HUES48 (cell line): ENCODE measurements around the gene TUT1.
"Not testable (repeated sequence)": the region's sequence is repeated elsewhere in the genome, so short reads cannot be mapped to it uniquely, and the experiment has no call there.

ENCODE experiments used
- H3K27ac ChIP-seq: one replicate; pipeline ENCODE4 v1.7.0; 2013; ENCODE audit warnings: low read depth, low read length, inconsistent platforms
- H3K27me3 ChIP-seq: 2 replicates; pipeline ENCODE4 v1.6.1; 2013; ENCODE audit warnings: mild to moderate bottlenecking, low read length; ENCODE audit not compliant: control insufficient read depth, insufficient read depth
- H3K36me3 ChIP-seq: 2 replicates; pipeline ENCODE4 v1.6.1; 2013; ENCODE audit warnings: low read length; ENCODE audit not compliant: control insufficient read depth, insufficient read depth
- H3K4me1 ChIP-seq: 2 replicates; pipeline ENCODE4 v1.6.1; 2013; ENCODE audit warnings: mild to moderate bottlenecking, low read length; ENCODE audit not compliant: control insufficient read depth, insufficient read depth
- H3K4me3 ChIP-seq: 2 replicates; pipeline ENCODE4 v1.5.1; 2013; ENCODE audit warnings: mild to moderate bottlenecking, low read depth, low read length
- H3K9ac ChIP-seq: 2 replicates; pipeline ENCODE4 v1.6.1; 2013; ENCODE audit warnings: mild to moderate bottlenecking, low read depth, low read length, moderate library complexity
- H3K9me3 ChIP-seq: 2 replicates; pipeline ENCODE4 v1.6.1; 2013; ENCODE audit warnings: low read length; ENCODE audit not compliant: control insufficient read depth, insufficient read depth

The TUT1 gene, protein sequence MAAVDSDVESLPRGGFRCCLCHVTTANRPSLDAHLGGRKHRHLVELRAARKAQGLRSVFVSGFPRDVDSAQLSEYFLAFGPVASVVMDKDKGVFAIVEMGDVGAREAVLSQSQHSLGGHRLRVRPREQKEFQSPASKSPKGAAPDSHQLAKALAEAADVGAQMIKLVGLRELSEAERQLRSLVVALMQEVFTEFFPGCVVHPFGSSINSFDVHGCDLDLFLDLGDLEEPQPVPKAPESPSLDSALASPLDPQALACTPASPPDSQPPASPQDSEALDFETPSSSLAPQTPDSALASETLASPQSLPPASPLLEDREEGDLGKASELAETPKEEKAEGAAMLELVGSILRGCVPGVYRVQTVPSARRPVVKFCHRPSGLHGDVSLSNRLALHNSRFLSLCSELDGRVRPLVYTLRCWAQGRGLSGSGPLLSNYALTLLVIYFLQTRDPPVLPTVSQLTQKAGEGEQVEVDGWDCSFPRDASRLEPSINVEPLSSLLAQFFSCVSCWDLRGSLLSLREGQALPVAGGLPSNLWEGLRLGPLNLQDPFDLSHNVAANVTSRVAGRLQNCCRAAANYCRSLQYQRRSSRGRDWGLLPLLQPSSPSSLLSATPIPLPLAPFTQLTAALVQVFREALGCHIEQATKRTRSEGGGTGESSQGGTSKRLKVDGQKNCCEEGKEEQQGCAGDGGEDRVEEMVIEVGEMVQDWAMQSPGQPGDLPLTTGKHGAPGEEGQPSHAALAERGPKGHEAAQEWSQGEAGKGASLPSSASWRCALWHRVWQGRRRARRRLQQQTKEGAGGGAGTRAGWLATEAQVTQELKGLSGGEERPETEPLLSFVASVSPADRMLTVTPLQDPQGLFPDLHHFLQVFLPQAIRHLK

DNA sequence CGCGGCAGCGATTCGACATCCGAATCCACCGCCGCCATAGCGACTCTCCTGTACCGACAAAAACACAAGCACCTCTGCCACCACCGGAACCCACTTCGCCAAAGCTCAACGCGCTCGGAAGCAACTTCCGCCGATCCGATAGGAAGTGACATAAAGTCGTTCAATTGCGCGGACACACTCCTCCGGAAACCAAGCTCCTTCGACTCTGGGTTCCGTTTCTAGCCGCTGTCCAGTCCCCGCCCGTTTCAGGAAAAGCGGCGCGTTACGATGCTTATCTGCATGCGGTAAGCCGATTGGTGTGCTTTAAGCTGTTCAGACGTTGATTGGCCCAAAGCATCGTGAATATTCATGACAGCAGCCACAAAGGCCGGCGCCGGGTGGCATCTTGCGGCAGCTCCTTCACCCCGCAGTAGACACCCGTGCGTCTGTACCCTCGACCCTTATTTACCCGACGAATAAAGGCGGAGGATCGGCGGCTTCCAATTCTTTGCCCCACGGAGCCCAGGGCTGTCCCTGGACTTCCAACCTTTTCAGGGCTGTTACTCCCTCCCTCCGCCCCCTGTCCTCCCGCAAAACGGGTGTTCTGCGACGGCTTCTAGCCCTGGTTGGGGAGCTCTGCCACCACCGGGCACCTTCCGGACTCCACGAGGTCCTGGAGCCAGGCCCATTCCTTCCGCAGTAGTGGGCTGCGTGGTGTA lies at the start of gene TUT1:
TSS of gene TUT1 (minus strand) at position 76 of the 698 bp plus-strand sequence. CDS start at position 38, 38 bp downstream.
- H3K9ac ChIP-seq: peak within 1 kb of the TSS; percentile 82
- H3K27ac ChIP-seq: peak within 1 kb of the TSS; percentile 94
- no peaks in the 10 kb centered on the region for H3K9me3 ChIP-seq
- peak within 1 kb of the TSS; percentile 88 for H3K4me3 ChIP-seq
- peaks cover 54% of the 10 kb centered on the region for H3K36me3 ChIP-seq
- peaks cover 9% of the 10 kb centered on the region; the same call in 1 of the 2 replicates for H3K4me1 ChIP-seq
- no peaks in the 10 kb centered on the region for H3K27me3 ChIP-seq

DNA sequence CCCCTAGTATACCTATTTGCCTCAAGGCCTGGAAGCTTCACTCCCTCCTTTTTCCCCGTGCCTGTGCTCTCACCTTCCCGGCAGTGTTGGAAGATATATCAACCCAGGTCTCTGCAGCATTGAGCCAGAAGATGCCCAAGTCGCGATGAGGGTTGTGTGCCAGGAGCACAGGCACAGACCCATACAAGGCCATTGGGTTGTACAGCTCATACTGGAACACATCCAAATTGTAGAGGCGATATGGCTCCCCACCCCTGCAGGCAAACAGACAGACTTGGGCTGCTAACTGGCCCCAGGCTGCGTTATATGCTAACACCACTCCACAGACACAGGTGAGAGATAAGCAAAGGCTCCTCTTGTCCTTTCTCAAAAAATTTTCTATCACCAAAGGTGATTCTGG lies 41.2 kb upstream of the TUT1 start:
- Histone ChIP-seq H3K9me3 (no peaks in the 10 kb centered on the region), H3K9ac (no peak overlapping the region), H3K27me3 (no peaks in the 10 kb centered on the region), H3K4me3 (no peak overlapping the region), H3K36me3 (peaks cover 94% of the 10 kb centered on the region), H3K4me1 (no peaks in the 10 kb centered on the region), H3K27ac (no peak overlapping the region)

DNA sequence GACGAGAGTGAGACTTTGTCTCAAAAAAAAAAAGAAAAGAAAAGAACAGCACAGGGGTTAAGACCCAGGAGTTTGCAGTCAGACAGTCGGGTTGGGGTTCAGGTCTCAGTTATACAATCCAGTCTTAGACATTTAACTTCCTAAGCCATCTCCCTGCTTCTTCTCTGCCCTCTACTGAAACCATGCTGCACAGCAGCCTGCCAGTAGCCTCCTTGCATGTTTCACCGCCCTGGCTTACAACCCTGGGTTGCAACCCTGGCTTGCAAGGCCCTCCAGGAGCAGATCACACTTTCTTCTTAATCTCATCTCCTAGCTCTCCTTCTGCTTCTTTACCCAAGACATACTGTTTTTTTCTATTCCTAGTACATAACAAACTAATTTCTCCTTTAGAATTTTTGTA lies 36.4 kb upstream of the TUT1 start:
- H3K9ac ChIP-seq: no peak overlapping the region
- no peaks in the 10 kb centered on the region for H3K27me3 ChIP-seq
- H3K9me3 ChIP-seq: no peaks in the 10 kb centered on the region
- H3K4me1 ChIP-seq: no peaks in the 10 kb centered on the region
- peaks cover 81% of the 10 kb centered on the region for H3K36me3 ChIP-seq
- no peak overlapping the region for H3K27ac ChIP-seq
- no peak overlapping the region for H3K4me3 ChIP-seq

DNA sequence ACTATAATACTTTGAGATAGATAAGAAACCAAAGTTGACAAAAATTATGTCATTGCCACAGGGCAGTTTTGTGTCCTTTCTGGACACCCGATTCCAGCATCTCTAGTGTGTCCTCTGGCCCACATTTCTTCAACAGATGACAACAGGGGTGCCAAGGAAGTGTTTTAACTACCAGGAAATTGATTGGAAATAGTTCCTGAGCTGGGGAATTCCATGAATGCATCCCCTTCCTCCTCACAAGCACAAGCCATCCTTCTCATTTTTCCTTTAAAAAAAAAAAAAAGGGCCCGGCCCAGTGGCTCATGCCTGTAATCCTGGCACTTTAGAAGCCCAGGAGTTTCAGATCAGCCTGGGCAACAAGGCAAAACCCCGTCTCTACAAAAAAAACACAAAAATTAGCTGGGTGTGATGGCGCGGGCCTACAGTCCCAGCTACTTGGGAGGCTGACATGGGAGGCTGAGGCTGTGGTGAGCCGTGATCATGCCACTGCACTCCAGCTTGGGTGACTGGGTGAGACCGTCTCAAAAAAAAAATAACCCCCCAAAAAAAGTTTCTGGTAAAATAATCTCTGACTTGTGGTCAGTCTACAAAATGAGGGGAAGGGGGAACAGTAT lies 31.3 kb upstream of the TUT1 start:
- Histone ChIP-seq H3K36me3 (peaks cover 32% of the 10 kb centered on the region), H3K9me3 (no peaks in the 10 kb centered on the region), H3K4me1 (peaks cover 9% of the 10 kb centered on the region; the same call in 1 of the 2 replicates), H3K27ac (peak overlapping the region; percentile 95), H3K27me3 (no peaks in the 10 kb centered on the region), H3K9ac (peak overlapping the region; percentile 23; the same call in 1 of the 2 replicates), H3K4me3 (peak overlapping the region; percentile 87)

GRCh38 chr11:62621567-62622470 lies 30.5 kb upstream of the TUT1 start, which contains the start of gene B3GAT3:
Gene B3GAT3, minus strand, starts transcription at chr11:62621986. Its CDS starts 39 bp downstream, at chr11:62621947.
- Histone ChIP-seq H3K4me1 (peaks cover 9% of the 10 kb centered on the region; the same call in 1 of the 2 replicates), H3K27me3 (no peaks in the 10 kb centered on the region), H3K9me3 (no peaks in the 10 kb centered on the region), H3K27ac (peak within 1 kb of the TSS; percentile 95), H3K9ac (peak within 1 kb of the TSS; percentile 78), H3K36me3 (peaks cover 29% of the 10 kb centered on the region), H3K4me3 (peak within 1 kb of the TSS; percentile 87)

DNA sequence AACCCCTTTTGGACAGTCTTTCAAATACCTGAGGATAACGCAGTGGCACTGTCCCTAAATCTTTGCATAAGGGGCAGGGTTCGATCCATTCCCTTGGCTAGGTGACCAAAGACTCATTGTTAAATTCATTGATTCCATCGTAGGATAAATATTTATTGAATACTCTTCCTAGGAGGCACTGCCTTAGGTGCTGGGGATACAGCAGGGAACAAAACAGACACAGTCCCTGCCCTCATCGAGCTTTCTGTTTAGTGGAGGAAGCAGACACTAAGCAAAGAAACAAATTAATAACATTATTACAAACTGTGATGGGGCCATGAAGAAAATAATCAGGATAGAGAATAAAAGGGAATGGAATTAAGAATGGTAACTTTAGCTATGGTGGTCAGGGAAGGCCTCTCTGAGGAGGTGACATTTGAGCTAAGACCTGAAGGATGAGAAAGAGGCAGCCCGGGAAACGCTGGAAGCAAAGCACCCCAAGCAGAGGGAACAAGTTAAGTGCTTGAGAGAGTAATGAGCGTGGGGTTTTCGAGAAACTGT lies 29.8 kb upstream of the TUT1 start:
- Histone ChIP-seq H3K4me3 (peak overlapping the region; percentile 87), H3K36me3 (peaks cover 22% of the 10 kb centered on the region), H3K9me3 (no peaks in the 10 kb centered on the region)

GRCh38 chr11:62616957-62617356 lies 25.6 kb upstream of the TUT1 start:
- H3K27me3 ChIP-seq, H3K4me1 ChIP-seq, H3K36me3 ChIP-seq, H3K9me3 ChIP-seq, H3K9ac ChIP-seq, H3K27ac ChIP-seq, H3K4me3 ChIP-seq: not testable (repeated sequence)

More for the DNA sequence above, 29.8 kb upstream of the TUT1 start:
- H3K27ac ChIP-seq: peak overlapping the region; percentile 95
- peaks cover 9% of the 10 kb centered on the region; the same call in 1 of the 2 replicates for H3K4me1 ChIP-seq
- H3K9ac ChIP-seq: peak overlapping the region; percentile 78
- H3K27me3 ChIP-seq: no peaks in the 10 kb centered on the region

DNA sequence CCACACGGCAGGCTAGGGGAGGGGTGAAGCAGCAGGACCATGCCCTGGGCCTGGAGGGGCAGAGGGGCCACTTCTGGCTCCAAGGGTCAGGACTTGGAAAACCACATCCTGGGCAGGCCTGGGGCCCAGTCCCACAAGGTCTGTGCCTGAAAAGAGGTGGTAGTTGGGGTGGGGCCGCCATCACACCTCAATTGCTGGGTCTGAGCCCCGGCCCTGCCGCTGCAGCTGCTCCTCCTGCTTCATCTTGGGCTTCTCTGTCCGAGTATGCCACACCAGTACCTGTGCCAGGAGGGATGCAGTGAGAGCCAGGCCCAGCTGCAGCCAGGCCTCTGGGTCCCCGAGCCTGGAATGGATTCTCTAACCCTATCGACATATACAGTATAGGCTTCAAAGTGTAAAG lies 24.2 kb upstream of the TUT1 start:
- Histone ChIP-seq H3K4me1 (peaks cover 6% of the 10 kb centered on the region; the same call in 1 of the 2 replicates), H3K9me3 (no peaks in the 10 kb centered on the region), H3K4me3 (no peak overlapping the region), H3K36me3 (peaks cover 5% of the 10 kb centered on the region; the same call in 1 of the 2 replicates), H3K27me3 (no peaks in the 10 kb centered on the region; the same call in 1 of the 2 replicates), H3K9ac (no peak overlapping the region), H3K27ac (no peak overlapping the region)

GRCh38 chr11:62614275-62614674 lies 23.0 kb upstream of the TUT1 start:
- Histone ChIP-seq H3K9ac (no peak overlapping the region), H3K27me3 (no peaks in the 10 kb centered on the region; the same call in 1 of the 2 replicates), H3K4me1 (peaks cover 6% of the 10 kb centered on the region; the same call in 1 of the 2 replicates), H3K9me3 (no peaks in the 10 kb centered on the region), H3K27ac (no peak overlapping the region), H3K36me3 (peaks cover 5% of the 10 kb centered on the region; the same call in 1 of the 2 replicates), H3K4me3 (no peak overlapping the region)
